HepG2 (cell line): ENCODE data around the gene RNASE7. TPM values are rescaled to one million over a fixed set of nuclear protein-coding genes. Genes with fewer than 3 reads are reported as not detected.
A peak's percentile ranks its signal among the peaks of the same experiment; 100 is the strongest.

Experiments used
- ATAD3A ChIP-seq: sonication (generic); formaldehyde crosslinking; IDR thresholded peaks from 2 replicates; pipeline ENCODE4 v1.4.0; 2020; ENCODE audit warnings: missing genetic modification reagents
- ELF1 ChIP-seq: sonication (generic); formaldehyde crosslinking; IDR thresholded peaks from 2 replicates; pipeline ENCODE4 v1.4.0; 2020; ENCODE audit warnings: missing genetic modification reagents
- FOXM1 ChIP-seq: sonication (generic); formaldehyde crosslinking; IDR thresholded peaks from 2 replicates; pipeline ENCODE4 v1.5.0; 2020; ENCODE audit warnings: missing genetic modification reagents
- GABPA ChIP-seq, 2 experiments: IDR thresholded peaks; 2 replicates each; pipeline ENCODE4 v1.6.1; 2011 to 2016; ENCODE audit warnings: low read depth in 2 of 2, low read length in 1 of 2, missing biosample characterization in 1 of 2, missing genetic modification characterization in 1 of 2
- MIXL1 ChIP-seq: IDR thresholded peaks from 2 replicates; pipeline ENCODE4 v1.6.1; 2016
- POLR2AphosphoS5 ChIP-seq: IDR thresholded peaks from 2 replicates; pipeline ENCODE4 v1.6.1; 2012; ENCODE audit warnings: low read depth, low read length
- RFX1 ChIP-seq: fragments of 450-650 bp; IDR thresholded peaks from 2 replicates; pipeline ENCODE4 v1.6.1; 2017
- SIX4 ChIP-seq: sonication (generic); formaldehyde crosslinking; IDR thresholded peaks from 2 replicates; pipeline ENCODE4 v1.4.0; 2020; ENCODE audit warnings: missing genetic modification reagents
- SMAD9 ChIP-seq: sonication (generic); formaldehyde crosslinking; IDR thresholded peaks from 2 replicates; pipeline ENCODE4 v1.5.1; 2020; ENCODE audit warnings: mild to moderate bottlenecking, missing genetic modification reagents
- ZNF335 ChIP-seq: sonication (generic); formaldehyde crosslinking; IDR thresholded peaks from 2 replicates; pipeline ENCODE4 v1.4.0; 2020; ENCODE audit warnings: missing genetic modification reagents
- ZNF350 ChIP-seq: sonication (generic); formaldehyde crosslinking; IDR thresholded peaks from 2 replicates; pipeline ENCODE4 v1.4.0; 2020; ENCODE audit warnings: mild to moderate bottlenecking, low read depth, missing genetic modification reagents, borderline replicate concordance
- ZNF598 ChIP-seq: sonication (generic); formaldehyde crosslinking; IDR thresholded peaks from 2 replicates; pipeline ENCODE4 v1.5.1; 2020; ENCODE audit warnings: mild to moderate bottlenecking, missing genetic modification reagents, borderline replicate concordance
- polyA plus RNA-seq, 8 experiments: library from polyadenylated mRNA; depleted of rRNA in 3 of 8; stranded (reverse) in 7 of 8; unstranded in 1 of 8; fragments of >200 nt; fragmentation: Illumina TruSeq in 4 of 8; extraction: Trizol in 4 of 8; gene quantifications; 2 replicates each; pipeline versions ENCODE4 v1.2.1 to v1.2.3, GENCODE V29; 2011 to 2016; ENCODE audit warnings: low read depth in 4 of 8, missing spikeins in 1 of 8, mixed read lengths in 1 of 8; ENCODE audit not compliant: insufficient read depth in 1 of 8
- total RNA-seq, 5 experiments: library from RNA; depleted of rRNA; stranded (reverse); fragments of >200 nt; fragmentation: Illumina TruSeq; extraction: Trizol; gene quantifications; 2 replicates each; pipeline ENCODE4 v1.2.3, GENCODE V29; 2016; ENCODE audit warnings: low read depth in 1 of 5
- TF ChIP-seq, protein P1 (sequence below): sonication (generic); formaldehyde crosslinking; IDR thresholded peaks from 2 replicates; pipeline ENCODE4 v1.4.0; 2020; ENCODE audit warnings: missing genetic modification reagents
- TF ChIP-seq, protein P2 (sequence below): sonication (generic); formaldehyde crosslinking; IDR thresholded peaks from 2 replicates; pipeline ENCODE4 v1.8.1; 2022; ENCODE audit warnings: mild to moderate bottlenecking, missing genetic modification reagents
- TF ChIP-seq, protein P3 (sequence below): sonication (generic); formaldehyde crosslinking; IDR thresholded peaks from 2 replicates; pipeline ENCODE4 v1.4.0; 2020; ENCODE audit warnings: missing genetic modification reagents, borderline replicate concordance
- TF ChIP-seq, protein P4 (sequence below): sonication (generic); formaldehyde crosslinking; IDR thresholded peaks from 2 replicates; pipeline ENCODE4 v1.4.0; 2020; ENCODE audit warnings: missing genetic modification reagents; ENCODE audit errors: not compliant biosample characterization
- TF ChIP-seq, protein P5 (sequence below): sonication (generic); formaldehyde crosslinking; IDR thresholded peaks from 2 replicates; pipeline ENCODE4 v1.5.1; 2020; ENCODE audit warnings: mild to moderate bottlenecking, missing genetic modification reagents
- TF ChIP-seq, protein P6 (sequence below): sonication (generic); formaldehyde crosslinking; IDR thresholded peaks from 2 replicates; pipeline ENCODE4 v1.4.0; 2020; ENCODE audit warnings: mild to moderate bottlenecking, missing genetic modification reagents

RNASE7 gene
- total and polyA plus RNA-seq, 2 of the 13 experiments (the other 11 are each of a cell fraction or from before 2014, with no cell fraction given), result 0.04 TPM; not detected in 1

DNA sequence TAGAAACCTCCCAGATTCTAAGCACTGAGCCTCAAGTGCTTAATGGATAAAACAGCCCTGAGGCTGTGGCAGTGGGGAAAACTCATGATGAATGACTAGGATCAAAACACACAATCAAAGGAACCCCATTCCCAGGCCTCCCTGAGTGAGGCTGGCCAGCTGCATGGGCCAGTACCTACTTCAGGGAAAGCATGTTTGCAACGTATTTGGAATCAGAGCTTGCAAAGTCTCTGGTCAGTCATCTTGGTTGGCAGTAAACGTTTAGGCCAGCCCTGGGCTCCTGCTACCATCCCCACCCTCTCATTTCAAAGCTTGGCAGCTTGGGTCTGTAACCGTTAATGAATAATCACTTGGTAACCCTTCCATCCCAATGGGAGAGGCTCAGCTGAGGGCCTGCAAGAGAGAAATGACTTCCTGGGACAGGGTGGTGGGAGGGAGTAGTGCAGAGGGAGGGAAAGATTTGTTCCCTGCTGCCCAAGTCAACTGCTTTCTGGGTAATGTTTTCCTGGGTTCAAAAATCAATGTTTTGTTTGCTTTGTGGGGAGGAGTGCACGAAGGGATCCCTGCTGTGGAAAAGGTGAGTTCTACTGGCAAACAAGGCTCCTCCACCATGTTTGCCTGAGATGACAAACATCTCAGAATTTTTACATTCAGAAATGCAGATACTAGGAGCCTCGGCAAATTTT, 13.4 kb downstream of the RNASE7 start (continued):
- TF ChIP-seq FOXM1 (CRISPR knock-in tag) (no peak), SIX4 (CRISPR knock-in tag) (0 out of 2 replicates have a peak, but pooled peaks have one; percentile 18), ATAD3A (no peak), ZNF350 (CRISPR knock-in tag) (peak; percentile 92), ZNF335 (peak; percentile 82), SMAD9 (CRISPR knock-in tag) (peak; percentile 93), POLR2AphosphoS5 (peak; percentile 92), GABPA (IDR thresholded peaks at IDR 0.05; ENCODE audit: low read depth, low read length) (no peak), GABPA (CRISPR knock-in tag; IDR thresholded peaks at IDR 0.05; ENCODE audit: low read depth) (peak; percentile 68), MIXL1 (CRISPR knock-in tag) (peak; percentile 99), ELF1 (CRISPR knock-in tag) (peak; percentile 75), ZNF598 (CRISPR knock-in tag) (peak; percentile 74; the same call in 1 of the 2 replicates), RFX1 (no peak)
- TF ChIP-seq, protein P1, sequence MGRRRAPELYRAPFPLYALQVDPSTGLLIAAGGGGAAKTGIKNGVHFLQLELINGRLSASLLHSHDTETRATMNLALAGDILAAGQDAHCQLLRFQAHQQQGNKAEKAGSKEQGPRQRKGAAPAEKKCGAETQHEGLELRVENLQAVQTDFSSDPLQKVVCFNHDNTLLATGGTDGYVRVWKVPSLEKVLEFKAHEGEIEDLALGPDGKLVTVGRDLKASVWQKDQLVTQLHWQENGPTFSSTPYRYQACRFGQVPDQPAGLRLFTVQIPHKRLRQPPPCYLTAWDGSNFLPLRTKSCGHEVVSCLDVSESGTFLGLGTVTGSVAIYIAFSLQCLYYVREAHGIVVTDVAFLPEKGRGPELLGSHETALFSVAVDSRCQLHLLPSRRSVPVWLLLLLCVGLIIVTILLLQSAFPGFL (CRISPR knock-in tag), result no peak
- TF ChIP-seq, protein P2, sequence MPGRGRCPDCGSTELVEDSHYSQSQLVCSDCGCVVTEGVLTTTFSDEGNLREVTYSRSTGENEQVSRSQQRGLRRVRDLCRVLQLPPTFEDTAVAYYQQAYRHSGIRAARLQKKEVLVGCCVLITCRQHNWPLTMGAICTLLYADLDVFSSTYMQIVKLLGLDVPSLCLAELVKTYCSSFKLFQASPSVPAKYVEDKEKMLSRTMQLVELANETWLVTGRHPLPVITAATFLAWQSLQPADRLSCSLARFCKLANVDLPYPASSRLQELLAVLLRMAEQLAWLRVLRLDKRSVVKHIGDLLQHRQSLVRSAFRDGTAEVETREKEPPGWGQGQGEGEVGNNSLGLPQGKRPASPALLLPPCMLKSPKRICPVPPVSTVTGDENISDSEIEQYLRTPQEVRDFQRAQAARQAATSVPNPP (CRISPR knock-in tag), result peak; percentile 59; the same call in 1 of the 2 replicates
- TF ChIP-seq, protein P3, sequence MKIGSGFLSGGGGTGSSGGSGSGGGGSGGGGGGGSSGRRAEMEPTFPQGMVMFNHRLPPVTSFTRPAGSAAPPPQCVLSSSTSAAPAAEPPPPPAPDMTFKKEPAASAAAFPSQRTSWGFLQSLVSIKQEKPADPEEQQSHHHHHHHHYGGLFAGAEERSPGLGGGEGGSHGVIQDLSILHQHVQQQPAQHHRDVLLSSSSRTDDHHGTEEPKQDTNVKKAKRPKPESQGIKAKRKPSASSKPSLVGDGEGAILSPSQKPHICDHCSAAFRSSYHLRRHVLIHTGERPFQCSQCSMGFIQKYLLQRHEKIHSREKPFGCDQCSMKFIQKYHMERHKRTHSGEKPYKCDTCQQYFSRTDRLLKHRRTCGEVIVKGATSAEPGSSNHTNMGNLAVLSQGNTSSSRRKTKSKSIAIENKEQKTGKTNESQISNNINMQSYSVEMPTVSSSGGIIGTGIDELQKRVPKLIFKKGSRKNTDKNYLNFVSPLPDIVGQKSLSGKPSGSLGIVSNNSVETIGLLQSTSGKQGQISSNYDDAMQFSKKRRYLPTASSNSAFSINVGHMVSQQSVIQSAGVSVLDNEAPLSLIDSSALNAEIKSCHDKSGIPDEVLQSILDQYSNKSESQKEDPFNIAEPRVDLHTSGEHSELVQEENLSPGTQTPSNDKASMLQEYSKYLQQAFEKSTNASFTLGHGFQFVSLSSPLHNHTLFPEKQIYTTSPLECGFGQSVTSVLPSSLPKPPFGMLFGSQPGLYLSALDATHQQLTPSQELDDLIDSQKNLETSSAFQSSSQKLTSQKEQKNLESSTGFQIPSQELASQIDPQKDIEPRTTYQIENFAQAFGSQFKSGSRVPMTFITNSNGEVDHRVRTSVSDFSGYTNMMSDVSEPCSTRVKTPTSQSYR, result peak; percentile 53; the same call in 1 of the 2 replicates
- TF ChIP-seq, protein P4, sequence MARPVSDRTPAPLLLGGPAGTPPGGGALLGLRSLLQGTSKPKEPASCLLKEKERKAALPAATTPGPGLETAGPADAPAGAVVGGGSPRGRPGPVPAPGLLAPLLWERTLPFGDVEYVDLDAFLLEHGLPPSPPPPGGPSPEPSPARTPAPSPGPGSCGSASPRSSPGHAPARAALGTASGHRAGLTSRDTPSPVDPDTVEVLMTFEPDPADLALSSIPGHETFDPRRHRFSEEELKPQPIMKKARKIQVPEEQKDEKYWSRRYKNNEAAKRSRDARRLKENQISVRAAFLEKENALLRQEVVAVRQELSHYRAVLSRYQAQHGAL (CRISPR knock-in tag), result peak; percentile 37
- TF ChIP-seq, protein P5, sequence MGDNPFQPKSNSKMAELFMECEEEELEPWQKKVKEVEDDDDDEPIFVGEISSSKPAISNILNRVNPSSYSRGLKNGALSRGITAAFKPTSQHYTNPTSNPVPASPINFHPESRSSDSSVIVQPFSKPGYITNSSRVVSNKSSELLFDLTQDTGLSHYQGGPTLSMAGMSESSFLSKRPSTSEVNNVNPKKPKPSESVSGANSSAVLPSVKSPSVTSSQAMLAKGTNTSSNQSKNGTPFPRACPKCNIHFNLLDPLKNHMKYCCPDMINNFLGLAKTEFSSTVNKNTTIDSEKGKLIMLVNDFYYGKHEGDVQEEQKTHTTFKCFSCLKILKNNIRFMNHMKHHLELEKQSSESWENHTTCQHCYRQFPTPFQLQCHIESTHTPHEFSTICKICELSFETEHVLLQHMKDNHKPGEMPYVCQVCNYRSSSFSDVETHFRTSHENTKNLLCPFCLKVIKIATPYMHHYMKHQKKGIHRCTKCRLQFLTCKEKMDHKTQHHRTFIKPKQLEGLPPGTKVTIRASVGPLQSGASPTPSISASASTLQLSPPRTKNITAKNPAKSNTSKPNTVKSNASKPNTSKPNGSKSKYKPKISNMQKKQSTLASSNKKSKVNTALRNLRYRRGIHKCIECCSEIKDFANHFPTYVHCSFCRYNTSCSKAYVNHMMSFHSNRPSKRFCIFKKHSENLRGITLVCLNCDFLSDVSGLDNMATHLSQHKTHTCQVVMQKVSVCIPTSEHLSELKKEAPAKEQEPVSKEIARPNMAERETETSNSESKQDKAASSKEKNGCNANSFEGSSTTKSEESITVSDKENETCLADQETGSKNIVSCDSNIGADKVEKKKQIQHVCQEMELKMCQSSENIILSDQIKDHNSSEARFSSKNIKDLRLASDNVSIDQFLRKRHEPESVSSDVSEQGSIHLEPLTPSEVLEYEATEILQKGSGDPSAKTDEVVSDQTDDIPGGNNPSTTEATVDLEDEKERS (CRISPR knock-in tag), result peak; percentile 48; the same call in 1 of the 2 replicates
- TF ChIP-seq, protein P6, sequence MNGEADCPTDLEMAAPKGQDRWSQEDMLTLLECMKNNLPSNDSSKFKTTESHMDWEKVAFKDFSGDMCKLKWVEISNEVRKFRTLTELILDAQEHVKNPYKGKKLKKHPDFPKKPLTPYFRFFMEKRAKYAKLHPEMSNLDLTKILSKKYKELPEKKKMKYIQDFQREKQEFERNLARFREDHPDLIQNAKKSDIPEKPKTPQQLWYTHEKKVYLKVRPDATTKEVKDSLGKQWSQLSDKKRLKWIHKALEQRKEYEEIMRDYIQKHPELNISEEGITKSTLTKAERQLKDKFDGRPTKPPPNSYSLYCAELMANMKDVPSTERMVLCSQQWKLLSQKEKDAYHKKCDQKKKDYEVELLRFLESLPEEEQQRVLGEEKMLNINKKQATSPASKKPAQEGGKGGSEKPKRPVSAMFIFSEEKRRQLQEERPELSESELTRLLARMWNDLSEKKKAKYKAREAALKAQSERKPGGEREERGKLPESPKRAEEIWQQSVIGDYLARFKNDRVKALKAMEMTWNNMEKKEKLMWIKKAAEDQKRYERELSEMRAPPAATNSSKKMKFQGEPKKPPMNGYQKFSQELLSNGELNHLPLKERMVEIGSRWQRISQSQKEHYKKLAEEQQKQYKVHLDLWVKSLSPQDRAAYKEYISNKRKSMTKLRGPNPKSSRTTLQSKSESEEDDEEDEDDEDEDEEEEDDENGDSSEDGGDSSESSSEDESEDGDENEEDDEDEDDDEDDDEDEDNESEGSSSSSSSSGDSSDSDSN (CRISPR knock-in tag), result peak; percentile 73
